GM18498 (cell line): ENCODE data around the gene CFAP20DC.

Source experiments
- ATAC-seq: cut with Tn5 transposase; IDR thresholded peaks from one replicate; pipeline ENCODE4 v1.9.1; 2021; ENCODE audit warnings: mild to moderate bottlenecking, moderate library complexity; ENCODE audit not compliant: unreplicated experiment

Gene CFAP20DC

DNA sequence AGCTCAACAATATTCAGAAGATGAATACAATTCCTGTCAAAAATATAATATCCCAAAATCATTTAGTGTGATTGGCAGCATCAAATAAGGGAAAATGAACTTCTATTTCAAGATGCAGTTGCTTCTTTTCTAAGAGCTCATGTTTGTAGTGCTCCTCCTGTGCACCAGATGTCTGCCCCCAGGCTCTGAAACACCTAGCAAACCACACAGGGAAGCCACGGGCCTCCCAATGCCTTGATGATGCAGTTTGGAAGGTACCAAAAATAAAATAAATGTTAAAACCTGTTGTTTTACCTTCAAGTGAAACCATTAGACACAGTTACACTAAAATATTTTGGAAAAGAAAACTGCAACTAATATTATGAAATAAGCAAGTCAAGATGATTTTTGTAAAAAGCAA is 22.2 kb downstream of the CFAP20DC start:
- no peak for ATAC-seq

DNA sequence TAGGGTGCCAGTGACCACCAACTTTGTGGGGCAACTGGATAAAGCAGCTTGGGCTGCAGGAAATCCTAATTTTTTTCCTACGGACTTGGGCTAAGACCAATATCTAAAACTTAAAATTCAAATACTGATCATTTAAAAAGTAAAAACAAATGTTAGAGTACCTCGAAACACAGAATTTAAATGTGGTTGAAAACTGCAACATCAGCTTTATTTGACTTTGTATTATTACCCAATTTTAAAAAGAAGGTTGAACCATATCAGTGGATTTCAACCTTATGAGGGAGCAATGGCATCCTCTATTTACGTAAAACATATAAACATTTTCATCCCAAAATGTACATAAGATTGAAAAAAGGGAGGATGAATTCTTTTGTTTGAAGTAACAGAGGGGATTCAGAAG is 26.2 kb downstream of the CFAP20DC start:
- no peak for ATAC-seq

DNA sequence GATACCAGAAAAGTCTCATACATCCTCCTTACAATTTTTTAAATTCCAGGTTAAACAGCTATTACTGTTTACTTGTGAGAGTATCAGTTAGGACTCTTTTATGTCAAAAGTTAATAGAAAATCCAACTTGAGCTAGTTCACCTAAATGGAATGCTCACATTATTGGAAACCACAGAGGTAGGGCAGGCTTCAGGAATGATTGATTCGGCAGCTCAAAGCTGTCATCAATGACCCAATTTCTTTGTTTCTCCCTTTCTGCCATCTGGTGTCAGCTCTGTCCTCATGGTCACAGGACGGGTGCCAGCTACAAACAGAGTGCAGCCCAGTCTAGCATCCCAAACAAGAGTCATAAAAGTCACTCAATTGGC is 32.2 kb downstream of the CFAP20DC start:
- ATAC-seq = no peak

DNA sequence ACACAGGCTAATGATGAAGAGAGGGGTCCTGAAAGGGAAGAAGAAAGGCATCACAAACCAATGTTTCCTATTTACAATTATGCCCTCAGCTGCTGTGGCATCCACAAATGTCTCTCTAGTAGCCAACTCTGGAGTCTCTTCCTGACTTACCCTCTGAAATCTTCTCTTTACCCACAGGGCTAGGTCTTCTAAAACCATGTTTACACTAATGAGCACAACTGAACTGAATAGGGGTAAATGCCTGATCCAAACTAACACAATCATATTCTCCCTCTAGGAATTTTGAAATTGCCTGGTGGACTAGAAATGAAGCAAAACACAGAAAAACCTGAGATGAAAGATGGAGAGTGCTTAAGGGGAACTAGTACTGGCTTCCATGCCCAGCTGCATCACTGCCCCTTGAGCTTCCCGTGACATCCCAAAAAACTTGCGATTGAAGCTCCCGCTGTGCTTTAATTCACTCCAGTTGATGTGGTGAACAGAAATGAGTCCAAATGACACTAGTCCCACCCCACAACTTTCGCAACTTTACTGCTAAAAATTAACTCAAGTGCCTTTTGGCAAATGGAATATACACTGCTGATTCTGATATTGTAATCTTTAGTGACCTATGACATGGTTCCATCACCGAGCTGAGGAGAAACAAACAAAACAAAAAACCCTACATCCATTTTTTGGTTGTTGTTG is 32.8 kb downstream of the CFAP20DC start:
- no peak for ATAC-seq

DNA sequence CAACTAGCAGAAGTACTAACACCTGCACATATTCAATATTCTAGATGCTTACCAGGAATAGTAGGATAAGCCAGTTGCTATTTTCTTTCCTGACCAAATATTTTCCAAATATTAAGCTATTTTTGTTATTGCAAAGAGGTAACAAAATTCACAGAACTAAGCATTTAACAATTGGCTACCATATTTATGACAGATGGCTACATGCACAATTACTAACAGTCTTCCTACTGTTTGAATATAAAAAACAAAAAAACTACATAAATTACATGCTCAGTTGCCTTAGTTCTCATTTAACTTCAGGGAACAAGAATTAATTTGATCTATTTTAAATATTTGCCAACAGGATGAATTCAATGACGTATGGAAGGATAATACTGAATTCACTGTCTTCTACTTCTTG is 36.2 kb downstream of the CFAP20DC start:
- ATAC-seq = no peak

- no peak for ATAC-seq
Observed at GRCh38 chr3:59006634-59007517, 42.9 kb downstream of the CFAP20DC start.

DNA sequence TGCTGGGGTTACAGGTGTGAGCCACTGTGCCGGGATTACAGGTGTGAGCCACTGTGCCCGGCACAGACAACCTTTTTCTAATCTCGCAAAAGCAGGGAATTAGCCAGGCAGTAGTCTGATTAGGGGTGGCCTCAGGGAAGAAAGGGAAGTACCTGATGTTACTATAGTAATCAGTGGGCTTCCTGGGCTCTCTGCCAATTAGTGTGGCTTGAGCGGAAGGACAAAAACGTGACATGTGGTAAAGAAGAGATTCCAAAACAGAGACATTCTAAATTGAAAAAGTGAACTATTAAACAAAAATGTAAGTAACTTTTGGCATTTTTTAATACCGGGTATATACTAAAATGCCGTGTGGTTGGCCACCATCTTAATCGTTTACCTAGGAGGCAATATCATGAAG is 48.1 kb downstream of the CFAP20DC start:
- no peak for ATAC-seq

DNA sequence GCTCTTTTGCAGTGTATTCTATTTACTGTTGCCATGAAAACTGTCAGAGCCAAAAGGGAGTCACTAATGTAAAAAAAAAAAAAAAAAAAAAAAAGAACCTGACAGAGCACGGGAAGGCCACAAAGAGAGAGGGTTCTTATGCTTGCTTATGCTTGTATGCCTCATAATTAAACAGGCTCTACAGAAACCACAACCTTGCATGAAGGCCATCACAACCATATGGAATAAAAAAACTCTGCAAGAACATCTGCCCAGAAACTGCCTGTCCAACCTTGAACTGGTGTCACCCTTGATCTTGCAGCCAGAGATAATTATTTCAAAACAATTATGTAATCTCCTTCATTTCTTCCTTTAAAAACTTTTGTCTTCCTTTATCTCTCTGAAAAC is 50.1 kb downstream of the CFAP20DC start:
- ATAC-seq = no peak

DNA sequence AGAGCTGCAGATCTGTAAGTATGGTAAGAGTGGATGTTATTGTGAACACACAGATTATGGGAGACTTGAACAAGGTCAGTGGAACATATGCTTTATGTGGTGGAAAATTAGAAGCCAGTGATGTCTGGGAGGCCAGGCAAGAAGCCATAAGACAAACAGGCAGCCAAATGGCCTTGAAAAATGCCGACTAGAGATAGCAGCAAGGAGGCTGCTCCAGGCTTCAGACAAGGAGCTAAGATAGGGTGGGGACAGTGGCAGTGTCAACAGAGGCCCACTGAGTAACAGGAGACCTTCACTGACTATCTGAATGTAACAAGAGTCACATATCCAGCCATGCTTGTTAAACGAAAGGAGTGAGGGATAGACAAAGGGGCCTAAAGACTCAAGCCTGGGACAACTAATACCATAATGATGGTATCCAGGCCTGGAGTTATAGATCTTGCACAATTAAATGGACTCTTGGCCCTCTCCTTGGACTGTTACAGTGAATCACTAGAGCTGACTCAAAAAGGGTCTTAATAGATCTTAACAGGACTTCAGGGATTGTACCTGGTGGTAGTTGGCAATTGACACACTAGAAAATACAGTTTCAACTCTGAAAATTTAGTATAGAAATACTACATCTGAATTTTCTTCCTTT is 50.6 kb downstream of the CFAP20DC start:
- no peak for ATAC-seq

- ATAC-seq = no peak
Observed at GRCh38 chr3:58998476-58999117, 51.2 kb downstream of the CFAP20DC start.

GRCh38 chr3:58996730-58997129 is 53.1 kb downstream of the CFAP20DC start:
- ATAC-seq = no peak

GRCh38 chr3:58994746-58995330 is 55.0 kb downstream of the CFAP20DC start:
- no peak for ATAC-seq

GRCh38 chr3:58993547-58993946 is 56.3 kb downstream of the CFAP20DC start:
- no peak for ATAC-seq

- no peak for ATAC-seq
Observed at GRCh38 chr3:58991623-58992022, 58.2 kb downstream of the CFAP20DC start.

DNA sequence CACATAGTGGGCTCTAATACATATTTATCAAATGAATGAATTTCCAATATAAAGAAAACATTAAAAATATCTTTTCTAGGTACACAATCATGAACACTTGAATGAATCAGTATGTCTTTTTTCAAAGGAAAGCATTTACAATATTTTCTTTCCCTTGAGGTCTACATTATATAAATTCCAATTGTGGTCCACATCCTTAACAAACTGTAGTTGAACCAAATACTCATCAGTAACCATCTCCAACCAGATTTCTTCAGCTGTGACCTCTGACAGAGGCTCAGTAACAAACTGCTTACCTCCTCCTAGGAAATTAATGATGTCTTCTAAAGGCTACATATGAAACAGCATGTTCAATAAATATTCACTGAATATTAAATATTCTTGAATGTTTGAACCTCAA is 58.8 kb downstream of the CFAP20DC start:
- ATAC-seq = no peak

DNA sequence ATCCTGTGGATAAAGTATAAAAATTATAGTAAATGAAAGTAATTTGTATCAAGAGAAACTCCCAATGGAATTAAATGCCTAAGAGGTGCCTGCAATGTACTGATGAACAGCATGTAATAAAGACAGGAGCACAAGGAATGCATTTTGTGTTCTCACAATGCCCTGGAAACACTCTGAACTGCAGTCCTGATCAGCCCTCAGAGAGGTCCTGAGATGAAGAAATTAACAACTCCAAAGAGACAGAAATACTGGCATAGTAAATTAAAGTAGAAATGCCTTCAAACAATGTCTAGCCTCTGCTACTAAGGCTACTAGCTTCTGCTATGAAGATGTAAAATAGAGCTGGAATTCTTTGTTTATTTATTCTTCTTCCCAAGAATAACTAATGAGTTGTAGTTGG is 59.9 kb downstream of the CFAP20DC start:
- ATAC-seq = no peak

DNA sequence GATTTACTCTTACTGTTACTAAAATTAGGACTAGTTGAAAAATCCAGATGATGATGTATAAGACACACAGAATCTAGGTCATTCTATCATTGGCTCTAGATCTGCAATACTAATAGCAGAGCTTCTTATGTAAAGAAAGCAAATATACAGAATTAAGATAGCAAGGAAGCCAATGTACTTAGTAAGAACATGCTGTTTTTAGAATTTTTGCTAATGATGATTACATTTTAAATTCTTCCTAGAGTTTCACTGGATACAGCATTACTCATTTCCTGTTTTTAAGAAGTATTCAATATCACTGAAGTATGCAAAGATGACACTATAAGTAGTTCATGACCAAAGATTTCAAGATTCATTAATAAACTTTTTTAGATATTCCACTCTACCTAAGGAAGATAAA is 60.7 kb downstream of the CFAP20DC start:
- no peak for ATAC-seq

DNA sequence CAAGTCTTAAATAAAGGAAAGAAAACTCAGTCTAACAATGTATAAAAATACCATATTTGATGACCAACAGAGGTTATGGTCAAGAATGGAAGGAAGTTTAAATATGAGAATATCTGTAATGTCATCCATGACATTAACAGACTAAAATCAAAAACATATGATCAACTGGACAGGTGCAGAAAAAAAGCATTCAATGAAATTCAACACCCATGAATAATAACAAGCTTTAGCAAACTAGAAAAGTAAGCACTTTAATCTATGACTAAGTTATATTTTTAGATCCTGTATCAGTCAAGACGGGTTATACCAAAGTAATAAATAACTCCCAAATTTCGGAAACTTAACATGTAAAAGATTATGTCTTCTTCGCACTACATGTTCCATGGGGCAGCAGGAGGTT is 61.8 kb downstream of the CFAP20DC start:
- ATAC-seq = no peak

- no peak for ATAC-seq
Observed at GRCh38 chr3:58986654-58987053, 63.2 kb downstream of the CFAP20DC start.

GRCh38 chr3:58979840-58980239 is 70.0 kb downstream of the CFAP20DC start:
- no peak for ATAC-seq

DNA sequence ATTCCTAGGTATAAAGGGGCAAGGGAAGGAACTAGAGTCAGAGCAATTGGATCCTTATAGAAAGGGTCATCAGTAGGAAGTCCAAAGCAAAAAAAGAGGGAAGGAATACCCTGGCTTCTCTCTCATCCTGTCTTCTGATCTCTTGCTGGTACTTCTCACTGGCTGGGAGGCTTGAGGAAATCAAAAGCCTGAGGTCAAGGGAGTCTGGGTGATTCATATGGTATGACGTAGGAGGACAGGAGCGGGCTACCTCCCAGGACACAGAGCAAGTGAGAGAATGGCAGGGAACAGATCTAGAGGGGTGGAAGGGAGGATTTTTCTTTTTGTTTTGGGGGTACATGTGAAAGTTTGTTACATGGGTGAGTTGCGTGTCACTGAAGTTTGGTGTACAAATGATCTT is 76.0 kb downstream of the CFAP20DC start:
- no peak for ATAC-seq
